Measurements from ENCODE around the gene CDON. TPM values are rescaled to one million over a fixed set of nuclear protein-coding genes. Genes with fewer than 3 reads are reported as not detected.

CDON gene
- total and polyA plus RNA-seq, 2 donors (not counting 3 experiments of a cell fraction or from before 2014, with no cell fraction given): 1.6 to 3.8 TPM

DNA sequence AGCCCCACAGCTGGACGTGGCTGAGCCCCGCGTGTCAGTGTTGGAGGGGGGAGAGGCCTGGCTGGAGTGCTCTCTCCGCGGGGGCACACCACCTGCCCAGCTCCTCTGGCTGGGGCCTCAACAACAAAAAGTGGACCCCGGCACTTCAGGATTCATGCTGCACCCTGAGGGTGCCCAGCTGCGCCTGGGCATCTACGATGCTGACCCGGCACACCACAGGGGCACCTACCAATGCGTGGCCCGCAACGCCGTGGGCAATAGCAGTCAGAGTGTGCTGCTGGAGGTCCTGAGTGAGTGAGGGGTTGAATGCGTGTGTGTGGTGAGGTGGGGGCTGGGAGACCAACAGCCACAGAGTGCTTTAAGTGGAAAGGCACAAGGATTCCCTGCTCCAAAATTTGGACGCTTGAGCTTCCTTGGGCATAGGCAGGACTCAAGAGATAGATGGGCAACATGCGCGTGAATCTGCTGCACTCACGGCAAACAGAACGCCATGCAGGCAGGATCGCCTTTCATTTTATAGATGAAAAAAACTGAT lies 109.2 kb downstream of the CDON start:
- no TSS peak for BruUV-seq (replicated peaks)
- intact Hi-C loops (cut with micrococcal nuclease): no loop called here
- DNase-seq (ENCODE audit: low read depth, low spot score) (no peak), FAIRE-seq (no peak)
- Histone ChIP-seq H2AFZ (ENCODE audit: low read depth, low read length) (no peak overlapping the region), H3K27me3 (ENCODE audit: control insufficient read depth in 2 of 2, insufficient read depth in 2 of 2, low read length in 2 of 2) (no peaks in the 10 kb centered on the region), H4K20me1 (replicated peaks; ENCODE audit: control insufficient read depth, extremely low read depth, insufficient read depth, low read length) (no peaks in the 10 kb centered on the region), H3K79me2 (ENCODE audit: control insufficient read depth, insufficient read depth, low read length) (no peaks in the 10 kb centered on the region), H3K4me2 (ENCODE audit: insufficient read depth, low read length) (no peak overlapping the region), H3K9ac (replicated peaks; ENCODE audit: extremely low read depth, insufficient read depth, low read length) (no peak overlapping the region), H3K4me3 (replicated peaks in 1 of 3; ENCODE audit: insufficient read depth in 1 of 3, low read depth in 1 of 3, low read length in 3 of 3) (no peak overlapping the region), H3K27ac (ENCODE audit: insufficient read depth, low read depth, low read length) (no peak overlapping the region), H3K4me1 (ENCODE audit: control insufficient read depth, extremely low read depth, insufficient read depth, low read length) (no peaks in the 10 kb centered on the region), H3K36me3 (ENCODE audit: control insufficient read depth in 2 of 2, extremely low read depth in 1 of 2, insufficient read depth in 2 of 2, low read length in 2 of 2) (no peaks in the 10 kb centered on the region), H3K9me1 (replicated peaks; ENCODE audit: control insufficient read depth, extremely low read depth, insufficient read depth, low read length) (no peaks in the 10 kb centered on the region), H3K9me3 (replicated peaks; ENCODE audit: control insufficient read depth, insufficient read depth, low read length) (no peaks in the 10 kb centered on the region)
- dilution Hi-C loops (cut with MboI; ENCODE audit: extremely low pct_ligation_motif_present, low sequenced_read_pairs): no loop called here
- TF ChIP-seq FOS (IDR thresholded peaks at IDR 0.05; ENCODE audit: borderline replicate concordance, insufficient read depth, low read length) (no peak), POLR2A (IDR thresholded peaks at IDR 0.05; ENCODE audit: low read depth, low read length) (no peak), POLR2AphosphoS5 (IDR thresholded peaks at IDR 0.05; ENCODE audit: insufficient read depth, low read depth, low read length) (no peak), GATA2 (IDR thresholded peaks at IDR 0.05; ENCODE audit: insufficient read depth, insufficient read length, low read depth, low read length) (no peak), JUN (IDR thresholded peaks at IDR 0.05; ENCODE audit: borderline replicate concordance, insufficient read depth, insufficient read length, low read depth) (no peak), EZH2 (IDR thresholded peaks at IDR 0.05; ENCODE audit: borderline replicate concordance, low read depth, low read length, severe bottlenecking) (no peak), MYC (IDR thresholded peaks at IDR 0.05; ENCODE audit: low read depth, low read length) (no peak)
- TF ChIP-seq, protein P1, sequence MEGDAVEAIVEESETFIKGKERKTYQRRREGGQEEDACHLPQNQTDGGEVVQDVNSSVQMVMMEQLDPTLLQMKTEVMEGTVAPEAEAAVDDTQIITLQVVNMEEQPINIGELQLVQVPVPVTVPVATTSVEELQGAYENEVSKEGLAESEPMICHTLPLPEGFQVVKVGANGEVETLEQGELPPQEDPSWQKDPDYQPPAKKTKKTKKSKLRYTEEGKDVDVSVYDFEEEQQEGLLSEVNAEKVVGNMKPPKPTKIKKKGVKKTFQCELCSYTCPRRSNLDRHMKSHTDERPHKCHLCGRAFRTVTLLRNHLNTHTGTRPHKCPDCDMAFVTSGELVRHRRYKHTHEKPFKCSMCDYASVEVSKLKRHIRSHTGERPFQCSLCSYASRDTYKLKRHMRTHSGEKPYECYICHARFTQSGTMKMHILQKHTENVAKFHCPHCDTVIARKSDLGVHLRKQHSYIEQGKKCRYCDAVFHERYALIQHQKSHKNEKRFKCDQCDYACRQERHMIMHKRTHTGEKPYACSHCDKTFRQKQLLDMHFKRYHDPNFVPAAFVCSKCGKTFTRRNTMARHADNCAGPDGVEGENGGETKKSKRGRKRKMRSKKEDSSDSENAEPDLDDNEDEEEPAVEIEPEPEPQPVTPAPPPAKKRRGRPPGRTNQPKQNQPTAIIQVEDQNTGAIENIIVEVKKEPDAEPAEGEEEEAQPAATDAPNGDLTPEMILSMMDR (IDR thresholded peaks at IDR 0.05; ENCODE audit: extremely low read depth in 1 of 2, insufficient read depth in 1 of 2, low read depth in 1 of 2, low read length in 2 of 2): no peak
- TF ChIP-seq, protein P2, sequence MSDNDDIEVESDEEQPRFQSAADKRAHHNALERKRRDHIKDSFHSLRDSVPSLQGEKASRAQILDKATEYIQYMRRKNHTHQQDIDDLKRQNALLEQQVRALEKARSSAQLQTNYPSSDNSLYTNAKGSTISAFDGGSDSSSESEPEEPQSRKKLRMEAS (IDR thresholded peaks at IDR 0.05; ENCODE audit: insufficient read depth, insufficient read length): no peak
- ChIA-PET CTCF (interaction anchor here (1.0 kb wide), 1 partner anchor 11 kb away, joined by 3 read pairs; no protein-coding TSS in a partner anchor), POLR2A (no interaction called here)
